Stimulated activated naive CD8-positive, alpha-beta T cell treated with anti-CD3 and anti-CD28 coated beads, Interleukin-15, Interleukin-2, amounts not matched to agents 100 ng/mL and 50 ng/mL, for 24 hours (primary cell): ENCODE data around the gene CTTNBP2NL.
A peak's percentile ranks its signal among the peaks of the same experiment; 100 is the strongest.

Experiments used
- H3K27ac Mint-ChIP-seq: one replicate; pipeline ENCODE4 v1.8.0; 2021; ENCODE audit warnings: mild to moderate bottlenecking, mixed read lengths
- H3K27me3 Mint-ChIP-seq: one replicate; pipeline ENCODE4 v1.8.0; 2021; ENCODE audit warnings: mixed read lengths
- H3K36me3 Mint-ChIP-seq: one replicate; pipeline ENCODE4 v1.8.0; 2021; ENCODE audit warnings: low read depth, mixed read lengths
- H3K4me1 Mint-ChIP-seq: one replicate; pipeline ENCODE4 v1.8.0; 2021; ENCODE audit warnings: low read depth, mixed read lengths
- H3K4me3 Mint-ChIP-seq: one replicate; pipeline ENCODE4 v1.8.0; 2021; ENCODE audit warnings: mild to moderate bottlenecking, mixed read lengths
- H3K9me3 Mint-ChIP-seq: one replicate; pipeline ENCODE4 v1.8.0; 2021; ENCODE audit warnings: mixed read lengths

CTTNBP2NL gene

DNA sequence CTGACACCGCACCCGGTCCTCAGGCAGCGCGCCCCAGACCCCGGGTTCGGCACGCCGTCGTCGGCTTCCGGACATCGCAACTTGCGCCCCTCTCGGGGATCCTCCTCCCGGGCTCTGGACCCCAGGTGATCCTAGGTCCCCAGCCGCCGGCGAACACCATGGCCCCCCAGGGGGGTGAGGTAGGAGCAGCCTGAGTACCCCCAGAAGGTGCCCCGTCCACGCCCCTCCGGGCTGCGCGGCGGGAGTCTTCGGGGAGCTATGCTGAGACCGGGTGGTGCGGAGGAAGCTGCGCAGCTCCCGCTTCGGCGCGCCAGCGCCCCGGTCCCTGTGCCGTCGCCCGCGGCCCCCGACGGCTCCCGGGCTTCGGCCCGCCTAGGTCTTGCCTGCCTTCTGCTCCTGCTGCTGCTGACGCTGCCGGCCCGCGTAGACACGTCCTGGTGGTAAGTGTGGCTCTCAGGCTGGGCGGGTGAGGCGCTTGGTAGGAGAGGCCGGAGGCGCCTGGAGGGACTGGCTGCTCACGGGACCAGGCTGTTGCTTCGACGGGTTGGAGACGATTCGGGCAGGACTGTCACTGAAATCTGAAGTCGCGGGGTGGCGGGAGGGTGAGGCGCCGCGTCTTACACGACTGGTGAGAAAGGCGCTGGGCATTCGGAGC is 113.1 kb downstream of the CTTNBP2NL start:
- Mint-ChIP-seq H3K27ac (no peak overlapping the region), H3K9me3 (no peaks in the 10 kb centered on the region), H3K36me3 (no peaks in the 10 kb centered on the region), H3K27me3 (peaks cover 31% of the 10 kb centered on the region), H3K4me1 (no peaks in the 10 kb centered on the region), H3K4me3 (peak overlapping the region; percentile 30)

DNA sequence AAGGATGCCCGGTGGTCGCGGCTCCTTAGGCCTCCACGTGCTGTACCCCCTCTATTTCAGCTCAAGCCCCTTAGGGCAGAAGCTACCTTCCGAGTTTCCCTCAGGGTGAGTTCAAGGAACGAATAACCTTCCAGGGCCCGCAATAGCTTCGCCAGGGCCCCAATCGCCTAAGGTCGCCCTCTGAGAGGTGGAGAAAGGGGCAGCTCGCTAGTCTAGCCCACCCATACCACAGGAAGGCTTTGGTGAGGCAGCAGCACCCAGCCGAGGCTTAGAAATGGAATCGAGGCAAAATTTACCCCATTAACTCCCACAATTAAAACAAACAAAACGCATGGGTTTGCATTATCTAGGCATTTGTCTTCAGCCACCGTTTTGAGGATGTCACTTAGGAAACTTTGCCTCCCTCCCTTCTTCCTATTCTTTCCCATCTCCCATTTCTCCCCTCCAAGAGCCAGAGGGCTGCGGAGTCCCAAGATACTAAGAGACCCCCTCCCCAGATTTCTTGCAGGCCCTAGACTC is 113.7 kb downstream of the CTTNBP2NL start:
- no peaks in the 10 kb centered on the region for H3K9me3 Mint-ChIP-seq
- peaks cover 28% of the 10 kb centered on the region for H3K27me3 Mint-ChIP-seq
- no peaks in the 10 kb centered on the region for H3K4me1 Mint-ChIP-seq
- no peaks in the 10 kb centered on the region for H3K36me3 Mint-ChIP-seq
- no peak overlapping the region for H3K27ac Mint-ChIP-seq
- H3K4me3 Mint-ChIP-seq: peak overlapping the region; percentile 30

DNA sequence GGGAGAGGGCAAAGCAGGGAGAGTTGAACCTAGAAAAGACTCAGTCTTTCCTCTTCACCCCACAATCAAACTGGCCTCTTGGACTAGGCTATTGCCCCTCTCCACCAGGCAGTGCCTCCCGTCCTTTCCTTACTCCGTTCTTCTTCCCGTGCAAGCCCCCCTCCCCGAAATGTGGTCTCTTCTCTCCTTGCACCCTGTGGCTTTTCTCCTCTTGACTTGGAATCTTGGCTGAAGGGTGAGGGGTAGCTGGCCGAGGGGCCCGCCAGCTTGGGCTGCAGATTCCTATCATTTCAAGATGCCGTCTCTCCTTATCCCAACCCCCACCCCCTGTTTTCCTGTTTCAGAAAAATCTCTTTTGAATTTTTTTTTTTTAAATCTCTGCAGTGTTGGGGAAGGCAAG is 114.3 kb downstream of the CTTNBP2NL start:
- Mint-ChIP-seq H3K27me3 (peaks cover 26% of the 10 kb centered on the region), H3K4me3 (no peak overlapping the region), H3K27ac (no peak overlapping the region), H3K4me1 (no peaks in the 10 kb centered on the region), H3K36me3 (no peaks in the 10 kb centered on the region), H3K9me3 (no peaks in the 10 kb centered on the region)
